RWPE2 (cell line): ENCODE measurements around the gene TEPSIN.

ENCODE experiments used
- ATAC-seq: fragments of 200-7000 bp; cut with Tn5 transposase; 3 replicates; pipeline ENCODE4 v1.9.1; 2021; ENCODE audit warnings: low read depth
- DNase-seq: peaks from one replicate; pipeline ENCODE4 v3.0.0-alpha.2; 2020; ENCODE audit warnings: low spot score
- H3K27ac ChIP-seq: fragments of 450-650 bp; 2 replicates; pipeline ENCODE4 v1.5.1; 2017; ENCODE audit warnings: mild to moderate bottlenecking; ENCODE audit not compliant: poor library complexity, severe bottlenecking
- H3K27me3 ChIP-seq: fragments of 250-450 bp; sonication (Bioruptor Pico); 2 replicates; pipeline ENCODE4 v1.5.1; 2021; ENCODE audit warnings: mild to moderate bottlenecking, moderate library complexity; ENCODE audit not compliant: insufficient read depth, poor library complexity, severe bottlenecking
- H3K36me3 ChIP-seq: fragments of 250-450 bp; sonication (Bioruptor Pico); 2 replicates; pipeline ENCODE4 v1.5.1; 2020; ENCODE audit warnings: low read depth, mild to moderate bottlenecking, moderate library complexity
- H3K4me1 ChIP-seq: fragments of 250-450 bp; sonication (Bioruptor Pico); 2 replicates; pipeline ENCODE4 v1.5.1; 2021; ENCODE audit warnings: mild to moderate bottlenecking, moderate library complexity; ENCODE audit not compliant: insufficient read depth, poor library complexity, severe bottlenecking
- H3K4me3 ChIP-seq: fragments of 250-450 bp; sonication (Bioruptor Pico); 2 replicates; pipeline ENCODE4 v1.5.1; 2021; ENCODE audit warnings: mild to moderate bottlenecking, moderate library complexity; ENCODE audit not compliant: severe bottlenecking
- H3K9me3 ChIP-seq: fragments of 250-450 bp; sonication (Bioruptor Pico); 2 replicates; pipeline ENCODE4 v1.5.1; 2021; ENCODE audit warnings: mild to moderate bottlenecking, moderate library complexity; ENCODE audit not compliant: severe bottlenecking
- TF ChIP-seq, protein P1 (sequence below): fragments of 450-650 bp; IDR thresholded peaks from one replicate; pipeline ENCODE4 v1.5.1; 2017; ENCODE audit warnings: mild to moderate bottlenecking, moderate library complexity; ENCODE audit not compliant: poor library complexity, severe bottlenecking

TEPSIN gene

DNA sequence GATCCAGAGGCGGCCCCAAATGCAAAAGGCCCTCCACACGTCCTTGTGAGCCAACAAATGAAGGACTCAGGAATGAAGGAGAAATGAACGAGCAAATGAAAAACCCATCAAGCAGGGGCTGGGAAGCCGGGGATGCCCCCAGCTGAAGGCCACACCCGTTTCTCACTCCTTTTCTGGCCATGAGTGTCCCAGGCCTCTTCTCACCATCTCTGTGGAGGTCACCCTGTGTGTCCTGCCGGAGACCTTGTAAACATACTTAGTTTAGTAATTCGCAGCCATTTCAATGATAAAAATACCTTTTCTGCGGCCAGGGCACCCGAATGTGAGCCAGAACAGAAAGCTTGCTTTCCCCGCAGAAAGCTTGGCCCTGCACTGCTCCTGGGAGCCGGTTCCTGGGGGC is 51.7 kb downstream of the TEPSIN start:
- Histone ChIP-seq H3K4me3 (no peak overlapping the region), H3K9me3 (no peaks in the 10 kb centered on the region)
- ATAC-seq: no peak

DNA sequence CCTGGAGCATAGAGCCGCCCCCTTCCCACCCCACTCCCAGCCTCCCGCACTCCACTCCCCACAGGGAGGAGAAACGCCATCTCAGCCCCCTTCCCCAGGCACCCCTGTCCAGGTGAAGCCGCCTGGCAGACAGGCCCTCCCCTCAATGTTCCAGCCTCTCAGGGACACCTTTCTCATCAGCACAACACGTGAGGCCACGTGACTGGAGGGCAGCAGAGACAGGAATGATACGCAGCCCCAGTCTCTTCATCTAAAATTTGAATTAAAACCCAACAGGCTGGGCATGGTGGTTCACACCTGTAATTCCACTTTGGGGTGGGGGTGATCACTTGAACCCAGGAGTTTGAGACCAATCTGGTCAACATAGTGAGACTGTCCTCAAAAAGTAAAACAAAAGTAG is 52.7 kb downstream of the TEPSIN start:
- ATAC-seq: no peak

More for the DNA sequence above, 51.7 kb downstream of the TEPSIN start:
- TF ChIP-seq, protein P1, sequence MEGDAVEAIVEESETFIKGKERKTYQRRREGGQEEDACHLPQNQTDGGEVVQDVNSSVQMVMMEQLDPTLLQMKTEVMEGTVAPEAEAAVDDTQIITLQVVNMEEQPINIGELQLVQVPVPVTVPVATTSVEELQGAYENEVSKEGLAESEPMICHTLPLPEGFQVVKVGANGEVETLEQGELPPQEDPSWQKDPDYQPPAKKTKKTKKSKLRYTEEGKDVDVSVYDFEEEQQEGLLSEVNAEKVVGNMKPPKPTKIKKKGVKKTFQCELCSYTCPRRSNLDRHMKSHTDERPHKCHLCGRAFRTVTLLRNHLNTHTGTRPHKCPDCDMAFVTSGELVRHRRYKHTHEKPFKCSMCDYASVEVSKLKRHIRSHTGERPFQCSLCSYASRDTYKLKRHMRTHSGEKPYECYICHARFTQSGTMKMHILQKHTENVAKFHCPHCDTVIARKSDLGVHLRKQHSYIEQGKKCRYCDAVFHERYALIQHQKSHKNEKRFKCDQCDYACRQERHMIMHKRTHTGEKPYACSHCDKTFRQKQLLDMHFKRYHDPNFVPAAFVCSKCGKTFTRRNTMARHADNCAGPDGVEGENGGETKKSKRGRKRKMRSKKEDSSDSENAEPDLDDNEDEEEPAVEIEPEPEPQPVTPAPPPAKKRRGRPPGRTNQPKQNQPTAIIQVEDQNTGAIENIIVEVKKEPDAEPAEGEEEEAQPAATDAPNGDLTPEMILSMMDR: no peak
- Histone ChIP-seq H3K4me1 (no peaks in the 10 kb centered on the region), H3K27ac (no peak overlapping the region), H3K36me3 (no peaks in the 10 kb centered on the region; the same call in 1 of the 2 replicates), H3K27me3 (peaks cover 9% of the 10 kb centered on the region)
- no peak for DNase-seq

DNA sequence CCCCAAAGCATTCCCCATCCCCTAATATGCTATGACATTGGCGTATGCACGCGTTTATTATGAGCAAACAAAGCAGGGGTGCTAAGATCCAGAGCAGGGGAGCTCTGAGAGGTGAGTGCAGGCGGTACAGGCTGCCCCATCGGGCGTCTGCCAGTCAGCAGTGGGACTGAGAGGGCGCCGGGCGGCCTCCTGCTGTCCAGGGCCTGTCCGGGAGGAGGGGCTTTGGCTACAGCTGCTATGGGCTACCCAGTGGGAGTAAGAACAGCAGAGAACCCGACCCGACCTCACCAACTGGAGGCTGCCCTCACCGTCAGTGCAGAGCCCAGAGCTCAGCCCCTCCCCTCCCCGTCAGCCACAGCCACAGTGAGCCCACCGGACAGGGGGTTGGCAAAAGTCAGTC is 54.3 kb downstream of the TEPSIN start:
- DNase-seq: no peak
- Histone ChIP-seq H3K36me3 (no peaks in the 10 kb centered on the region), H3K27ac (no peak overlapping the region), H3K27me3 (peaks cover 9% of the 10 kb centered on the region), H3K4me1 (no peaks in the 10 kb centered on the region), H3K9me3 (no peaks in the 10 kb centered on the region), H3K4me3 (no peak overlapping the region)
- TF ChIP-seq, protein P1: no peak
- ATAC-seq: peak; percentile 8; the same call in 1 of the 3 replicates

More for the DNA sequence above, 52.7 kb downstream of the TEPSIN start:
- no peaks in the 10 kb centered on the region for H3K4me1 ChIP-seq
- no peaks in the 10 kb centered on the region; the same call in 1 of the 2 replicates for H3K36me3 ChIP-seq
- no peaks in the 10 kb centered on the region for H3K9me3 ChIP-seq
- no peak for DNase-seq
- no peak overlapping the region for H3K27ac ChIP-seq
- H3K4me3 ChIP-seq: no peak overlapping the region
- TF ChIP-seq, protein P1: no peak
- H3K27me3 ChIP-seq: peaks cover 9% of the 10 kb centered on the region

DNA sequence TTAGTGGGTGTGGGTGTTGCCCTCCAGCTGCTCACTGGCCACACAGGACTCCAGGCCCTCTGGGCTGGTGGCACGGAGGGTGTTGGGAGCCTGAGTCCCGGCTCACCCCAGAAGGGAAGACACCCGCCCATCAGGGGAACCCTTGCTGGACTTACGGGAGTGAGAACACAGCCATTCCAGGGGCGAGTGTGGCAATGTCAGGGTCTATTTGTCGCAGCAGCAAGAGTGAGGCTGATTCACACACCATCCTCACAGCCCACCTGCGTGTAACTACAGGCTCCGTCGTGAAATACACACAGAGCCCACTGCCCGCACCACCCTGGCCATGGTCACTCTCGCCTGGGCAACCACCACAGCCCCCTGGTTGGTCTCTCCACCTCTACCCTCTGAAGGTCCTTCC is 55.0 kb downstream of the TEPSIN start:
- H3K27ac ChIP-seq: no peak overlapping the region
- H3K36me3 ChIP-seq: no peaks in the 10 kb centered on the region
- TF ChIP-seq, protein P1: no peak
- H3K27me3 ChIP-seq: peaks cover 9% of the 10 kb centered on the region
- no peaks in the 10 kb centered on the region for H3K4me1 ChIP-seq
- ATAC-seq (no peak), DNase-seq (no peak)
- no peak overlapping the region for H3K4me3 ChIP-seq
- no peaks in the 10 kb centered on the region for H3K9me3 ChIP-seq

DNA sequence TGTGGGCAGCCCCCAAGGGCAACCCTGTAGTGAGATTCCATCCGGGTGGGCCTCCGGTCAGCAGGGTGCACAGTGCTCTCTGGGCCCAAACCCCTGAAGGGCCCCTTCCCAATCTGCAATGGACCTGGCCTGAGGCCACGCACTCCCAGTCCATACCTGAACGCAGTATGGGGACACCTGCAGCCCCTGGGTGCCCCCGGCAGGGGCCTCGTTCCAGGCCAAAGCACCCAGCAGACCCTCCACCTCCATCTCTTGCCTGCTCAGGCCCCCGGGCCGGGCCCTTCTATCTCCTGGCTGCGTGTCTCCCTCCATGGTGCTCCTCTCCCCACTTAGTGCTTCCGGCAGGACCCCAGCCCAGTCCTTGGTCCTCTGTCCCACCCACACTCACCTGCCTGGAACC is 55.5 kb downstream of the TEPSIN start:
- no peak for DNase-seq
- Histone ChIP-seq H3K27ac (no peak overlapping the region), H3K4me3 (no peak overlapping the region), H3K27me3 (peaks cover 9% of the 10 kb centered on the region), H3K4me1 (no peaks in the 10 kb centered on the region), H3K9me3 (no peaks in the 10 kb centered on the region), H3K36me3 (no peaks in the 10 kb centered on the region)
- no peak for ATAC-seq
- TF ChIP-seq, protein P1: no peak
